HG02885 (cell line): ENCODE data around the gene SAMD3.
"Not testable (repeated sequence)": the region's sequence is repeated elsewhere in the genome, so short reads cannot be mapped to it uniquely, and the experiment has no call there.

Experiments used
- ATAC-seq: cut with Tn5 transposase; IDR thresholded peaks from one replicate; pipeline ENCODE4 v1.9.1; 2021; ENCODE audit warnings: mild to moderate bottlenecking; ENCODE audit not compliant: unreplicated experiment, poor library complexity

The SAMD3 gene

GRCh38 chr6:130183271-130184222, 39.2 kb downstream of the SAMD3 start:
- no peak for ATAC-seq

DNA sequence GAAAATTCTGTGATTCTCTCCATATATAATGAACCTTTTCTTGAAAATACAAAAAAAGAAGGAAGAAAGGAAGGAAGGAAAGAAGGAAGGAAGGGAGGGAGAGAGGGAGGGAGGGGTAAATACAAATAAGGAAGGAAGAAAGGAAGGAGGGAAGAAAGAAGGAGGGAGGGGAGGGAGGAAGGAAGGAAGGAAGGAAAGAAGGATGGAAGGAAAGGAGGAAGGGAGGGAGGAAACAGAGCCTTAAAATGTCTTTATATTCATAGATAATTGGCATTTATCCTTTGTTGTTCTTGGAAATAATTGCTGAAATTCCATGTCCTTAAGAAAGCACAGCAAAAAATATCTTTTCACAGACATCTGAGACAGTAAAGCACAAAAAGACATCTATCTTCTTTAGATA, 40.3 kb downstream of the SAMD3 start:
- no peak for ATAC-seq

DNA sequence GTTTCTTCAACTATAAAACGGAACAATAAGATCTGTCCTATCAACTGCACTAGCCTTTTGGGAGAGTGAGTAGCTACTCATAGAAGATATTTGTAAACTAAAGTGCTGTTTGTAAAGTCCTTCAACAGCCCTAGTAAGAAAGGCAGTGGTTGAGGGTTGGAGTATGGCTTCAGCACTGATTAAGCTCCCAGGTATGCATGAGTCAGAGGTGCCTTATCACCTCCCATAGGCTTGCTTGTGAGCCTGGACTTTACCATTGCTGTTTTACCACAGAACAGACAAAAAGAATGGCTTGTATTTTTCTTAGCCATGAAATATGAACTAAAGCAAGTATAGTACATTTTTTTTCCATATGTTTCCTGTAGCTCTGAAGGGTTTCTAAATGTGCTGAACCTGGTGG, 44.1 kb downstream of the SAMD3 start:
- ATAC-seq, result no peak

- no peak for ATAC-seq
Observed at GRCh38 chr6:130176378-130176777, 46.4 kb downstream of the SAMD3 start.

DNA sequence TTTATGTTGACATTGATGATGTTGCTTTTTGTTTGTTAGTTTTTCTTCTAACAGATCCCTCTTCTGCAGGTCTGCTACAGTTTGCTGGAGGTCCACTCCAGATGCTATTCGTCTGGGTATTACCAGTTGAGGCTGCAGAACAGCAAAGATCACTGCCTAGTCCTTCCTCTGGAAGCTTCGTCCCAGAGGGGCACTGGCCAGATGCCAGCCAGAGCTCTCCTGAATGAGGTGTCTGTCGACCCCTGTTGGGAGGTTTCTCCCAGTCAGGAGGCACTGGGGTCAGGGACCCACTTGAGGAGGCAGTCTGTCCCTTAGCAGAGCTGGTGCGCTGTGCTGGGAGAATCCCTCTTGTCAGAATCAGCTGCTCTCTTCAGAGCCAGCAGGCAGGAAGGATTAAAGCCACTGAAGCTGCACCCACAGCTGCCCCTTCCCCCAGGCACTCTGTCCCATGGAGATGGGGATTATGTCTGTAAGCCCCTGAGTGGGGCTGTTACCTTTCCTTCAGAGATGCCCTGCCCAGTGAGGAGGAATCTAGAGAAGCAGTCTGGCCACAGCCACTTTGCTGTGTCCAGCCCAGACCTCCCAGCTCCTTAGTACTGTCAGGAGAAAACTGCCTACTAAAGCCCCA, 49.3 kb downstream of the SAMD3 start:
- ATAC-seq, result not testable (repeated sequence)

- not testable (repeated sequence) for ATAC-seq
Observed at GRCh38 chr6:130170160-130170559, 52.6 kb downstream of the SAMD3 start.

DNA sequence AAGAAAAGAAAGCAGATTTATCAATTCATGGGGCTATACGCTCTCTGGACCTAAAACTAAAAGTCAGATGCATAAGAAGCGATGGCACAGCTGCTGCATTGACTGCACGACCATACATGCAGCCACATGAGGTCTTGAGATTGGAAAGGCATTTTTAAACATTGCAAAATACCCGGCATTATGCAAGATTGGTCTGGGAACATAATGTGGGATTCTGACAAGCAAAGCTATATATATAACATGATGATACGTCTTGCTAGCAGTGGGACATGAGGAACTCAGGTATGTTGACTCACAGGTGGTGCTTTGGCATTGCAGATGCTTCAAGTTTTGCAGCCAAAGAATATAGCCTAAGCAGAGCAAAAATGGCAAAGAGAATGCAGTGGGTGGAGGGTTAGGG, 55.1 kb downstream of the SAMD3 start:
- no peak for ATAC-seq

GRCh38 chr6:130164251-130164650, 58.5 kb downstream of the SAMD3 start:
- ATAC-seq, result no peak

GRCh38 chr6:130163266-130163665, 59.5 kb downstream of the SAMD3 start:
- ATAC-seq, result no peak

DNA sequence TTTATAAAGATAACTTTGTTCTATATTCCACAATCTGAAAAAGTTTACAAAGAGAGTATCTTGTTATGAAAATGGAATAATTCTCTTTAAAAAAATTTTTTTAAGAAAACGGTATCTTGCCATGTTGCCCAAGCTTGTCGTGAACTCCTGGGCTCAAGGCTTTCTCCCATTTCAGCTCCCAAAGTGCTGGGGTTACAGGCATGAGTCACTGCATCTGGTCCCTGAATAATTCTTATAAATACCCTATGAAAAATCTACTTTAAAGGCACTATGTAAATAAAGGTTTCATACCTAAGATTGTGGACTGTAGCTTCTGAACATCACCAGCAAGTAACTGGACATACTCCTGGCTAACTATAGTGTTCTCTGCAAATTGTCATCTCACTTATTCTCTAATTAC, 60.3 kb downstream of the SAMD3 start:
- ATAC-seq, result no peak

GRCh38 chr6:130161683-130162404, 60.9 kb downstream of the SAMD3 start:
- ATAC-seq, result no peak

DNA sequence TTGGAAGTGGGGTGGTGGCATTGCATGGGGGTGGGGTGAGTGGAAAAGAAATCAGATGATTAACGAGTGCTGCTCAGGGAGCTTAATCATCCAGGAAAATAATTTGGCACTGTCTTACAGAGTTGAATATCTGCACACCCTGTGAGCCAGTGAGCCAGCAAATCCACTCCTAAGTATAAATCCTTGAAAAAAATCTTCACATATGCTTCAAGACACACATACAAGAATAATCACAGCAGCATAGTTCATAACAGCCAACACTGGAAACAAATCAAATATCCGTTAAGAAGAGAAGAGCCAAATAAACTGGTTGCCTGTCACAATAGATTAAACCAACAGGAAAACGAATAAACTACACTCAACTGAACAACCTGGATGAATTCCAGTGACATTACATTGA, 62.8 kb downstream of the SAMD3 start:
- ATAC-seq, result no peak

GRCh38 chr6:130158548-130158947, 64.2 kb downstream of the SAMD3 start:
- ATAC-seq, result no peak

- ATAC-seq, result no peak
Observed at GRCh38 chr6:130158056-130158455, 64.7 kb downstream of the SAMD3 start.

- no peak for ATAC-seq
Observed at GRCh38 chr6:130156908-130157307, 65.8 kb downstream of the SAMD3 start.

DNA sequence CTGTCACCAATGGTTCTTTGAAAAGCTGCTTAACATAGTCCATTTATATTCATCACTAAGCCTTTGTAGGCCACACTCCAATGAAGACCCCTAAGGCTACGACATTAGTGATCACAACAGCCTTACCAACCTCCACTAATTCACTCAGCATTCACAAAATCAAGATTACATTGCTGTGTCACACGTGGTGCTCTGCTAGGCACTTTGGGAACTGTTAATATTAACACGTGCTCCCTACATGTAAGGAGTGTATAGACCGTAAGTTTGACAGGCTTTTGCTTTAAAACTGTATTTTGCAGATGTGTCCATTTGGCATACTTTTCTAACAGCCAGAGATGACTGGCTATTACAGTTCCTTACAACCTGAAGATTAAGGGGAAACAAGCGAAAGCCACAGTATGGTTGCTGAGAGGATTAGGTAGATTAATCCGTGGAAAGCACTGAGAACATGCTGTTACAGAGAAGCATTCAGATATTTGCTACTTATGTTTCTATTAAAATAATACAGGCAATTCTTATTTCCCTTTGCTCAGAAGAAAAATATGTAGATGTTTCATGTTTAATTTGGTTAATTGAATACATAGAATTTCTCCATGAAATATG, 69.7 kb downstream of the SAMD3 start:
- ATAC-seq, result no peak

GRCh38 chr6:130150906-130151305, 71.8 kb downstream of the SAMD3 start:
- ATAC-seq, result no peak

- not testable (repeated sequence) for ATAC-seq
Observed at GRCh38 chr6:130149016-130149415, 73.7 kb downstream of the SAMD3 start.

DNA sequence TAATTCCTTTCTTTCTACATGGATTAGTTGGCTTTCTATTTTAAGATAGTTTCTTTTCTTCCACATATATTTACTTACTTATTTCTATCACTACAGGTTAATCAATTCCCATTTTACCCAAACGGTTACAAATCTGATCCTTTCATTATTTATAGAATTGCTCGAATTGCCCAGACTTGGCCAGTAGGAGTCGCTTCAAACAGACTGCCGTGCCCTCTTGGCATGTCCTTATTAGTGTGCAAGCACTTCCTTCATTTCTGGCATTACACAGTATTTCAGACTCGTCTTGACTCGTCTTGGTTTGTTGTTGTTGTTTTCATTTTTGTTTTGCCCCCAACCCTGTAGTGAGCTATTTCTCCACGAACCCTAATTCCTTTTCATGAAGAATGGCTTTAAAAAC, 74.6 kb downstream of the SAMD3 start:
- no peak for ATAC-seq

GRCh38 chr6:130147111-130147510, 75.6 kb downstream of the SAMD3 start:
- no peak for ATAC-seq

DNA sequence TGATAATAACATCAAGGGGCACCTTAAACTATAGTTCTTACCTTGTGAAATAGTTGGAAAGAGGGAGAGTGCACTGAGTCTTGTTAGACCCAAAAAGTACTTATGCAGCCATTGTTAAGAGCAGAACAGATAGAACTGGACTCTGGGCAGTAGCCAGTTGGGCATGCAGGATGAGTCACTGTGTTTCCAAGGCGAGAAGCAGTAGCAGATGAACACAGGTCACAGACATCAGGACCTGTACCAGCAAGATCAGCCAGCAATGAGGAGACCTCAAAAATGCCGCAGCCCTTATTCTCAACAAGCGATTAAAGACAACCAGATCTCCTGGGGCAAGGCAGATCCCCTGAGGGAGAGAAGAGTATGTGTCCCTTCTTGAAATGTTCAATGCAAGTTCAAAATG, 79.0 kb downstream of the SAMD3 start:
- ATAC-seq, result no peak
